Measurements from ENCODE around the gene DYNC1I1.

The DYNC1I1 gene

GRCh38 chr7:96033009-96033598 lies 260.8 kb downstream of the DYNC1I1 start:
- Histone ChIP-seq H3K79me1 (ENCODE audit: low read length) (no peaks in the 10 kb centered on the region), H3K27ac (ENCODE audit: low read depth, low read length) (no peak overlapping the region), H3K14ac (ENCODE audit: low read length) (no peak overlapping the region), H2AK5ac (ENCODE audit: low read length) (no peak overlapping the region), H3K4me1 (ENCODE audit: control insufficient read depth in 1 of 2, insufficient read depth in 2 of 2, low read length in 2 of 2) (no peaks in the 10 kb centered on the region), H3K4me3 (ENCODE audit: low read depth, low read length) (no peak overlapping the region), H3K23ac (ENCODE audit: low read length) (no peak overlapping the region), H2BK12ac (ENCODE audit: low read length) (no peak overlapping the region), H4K12ac (ENCODE audit: low read depth, low read length) (no peak overlapping the region), H2BK120ac (ENCODE audit: insufficient read depth, low read length, poor library complexity) (no peak overlapping the region), H3K9me3 (ENCODE audit: insufficient read depth, low read depth, low read length) (no peaks in the 10 kb centered on the region), H4K91ac (ENCODE audit: low read depth, low read length) (no peak overlapping the region), H3K79me2 (ENCODE audit: control insufficient read depth, insufficient read depth, low read length, poor library complexity) (no peaks in the 10 kb centered on the region), H3K27me3 (ENCODE audit: insufficient read depth, low read length) (no peaks in the 10 kb centered on the region), H3K18ac (ENCODE audit: low read length) (no peak overlapping the region), H4K8ac (ENCODE audit: low read depth, low read length) (no peak overlapping the region), H2AFZ (ENCODE audit: insufficient read depth, low read length, poor library complexity) (no peak overlapping the region), H3K4ac (ENCODE audit: low read depth, low read length) (no peak overlapping the region), H3K9ac (ENCODE audit: low read length) (no peak overlapping the region), H3K4me2 (ENCODE audit: low read length) (no peak overlapping the region), H3K36me3 (ENCODE audit: control insufficient read depth in 1 of 2, insufficient read depth in 2 of 2, low read length in 2 of 2) (no peaks in the 10 kb centered on the region), H2BK5ac (ENCODE audit: low read depth, low read length, poor library complexity) (no peak overlapping the region)
- peak in 1 of 2 donors; percentile 26 for DNase-seq
- no CpG with 5 or more reads among the region's 4 CpGs for WGBS (ENCODE audit: extremely low coverage, insufficient coverage, insufficient read length)

DNA sequence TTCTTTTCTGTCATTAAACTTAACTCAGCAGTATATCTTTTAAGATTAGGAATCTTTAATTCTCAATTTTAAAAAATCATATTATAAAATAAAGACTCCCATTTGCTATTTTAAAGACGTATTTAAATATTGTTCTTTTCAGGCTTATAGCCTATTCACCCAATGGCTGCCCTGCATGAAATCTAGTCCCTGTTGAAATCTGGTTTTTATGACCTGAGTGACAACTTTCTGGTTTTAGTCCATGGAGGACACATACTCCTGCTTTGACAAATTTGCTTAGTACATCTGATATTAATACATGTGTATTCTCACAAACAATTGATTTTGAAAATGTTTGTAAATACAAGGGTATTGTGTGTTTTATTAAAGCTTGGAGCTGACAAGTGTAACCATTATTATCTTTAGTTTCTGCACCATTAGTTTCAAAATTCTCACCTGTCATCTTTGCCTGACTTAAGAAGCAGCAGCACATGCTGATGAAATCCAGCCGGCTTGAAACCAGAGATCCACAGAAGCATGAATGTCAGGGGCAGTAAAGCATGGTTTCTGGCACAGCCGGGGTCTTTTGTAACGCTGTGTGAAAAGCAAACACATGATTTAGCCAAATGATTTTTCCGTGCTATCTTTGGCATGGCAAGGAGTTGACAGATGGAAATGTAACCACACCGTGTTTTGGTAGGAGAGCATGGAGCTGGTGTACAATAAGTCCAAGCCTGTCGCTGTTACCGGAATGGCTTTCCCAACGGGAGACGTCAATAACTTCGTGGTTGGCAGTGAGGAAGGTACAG lies 262.8 kb downstream of the DYNC1I1 start:
- Histone ChIP-seq H2BK120ac (ENCODE audit: insufficient read depth, low read length, poor library complexity) (no peak overlapping the region), H4K91ac (ENCODE audit: low read depth, low read length) (no peak overlapping the region), H3K79me1 (ENCODE audit: low read length) (no peaks in the 10 kb centered on the region), H3K4ac (ENCODE audit: low read depth, low read length) (no peak overlapping the region), H3K9ac (ENCODE audit: low read length) (no peak overlapping the region), H3K14ac (ENCODE audit: low read length) (no peak overlapping the region), H2BK12ac (ENCODE audit: low read length) (no peak overlapping the region), H3K79me2 (ENCODE audit: control insufficient read depth, insufficient read depth, low read length, poor library complexity) (no peaks in the 10 kb centered on the region), H4K12ac (ENCODE audit: low read depth, low read length) (no peak overlapping the region), H3K9me3 (ENCODE audit: insufficient read depth, low read depth, low read length) (no peaks in the 10 kb centered on the region), H2BK5ac (ENCODE audit: low read depth, low read length, poor library complexity) (no peak overlapping the region), H3K27me3 (ENCODE audit: insufficient read depth, low read length) (no peaks in the 10 kb centered on the region), H3K23ac (ENCODE audit: low read length) (no peak overlapping the region), H3K18ac (ENCODE audit: low read length) (no peak overlapping the region), H3K27ac (ENCODE audit: low read depth, low read length) (no peak overlapping the region), H2AFZ (ENCODE audit: insufficient read depth, low read length, poor library complexity) (no peak overlapping the region), H4K8ac (ENCODE audit: low read depth, low read length) (no peak overlapping the region), H3K36me3 (ENCODE audit: control insufficient read depth in 1 of 2, insufficient read depth in 2 of 2, low read length in 2 of 2) (no peaks in the 10 kb centered on the region), H3K4me2 (ENCODE audit: low read length) (no peak overlapping the region), H3K4me1 (ENCODE audit: control insufficient read depth in 1 of 2, insufficient read depth in 2 of 2, low read length in 2 of 2) (no peaks in the 10 kb centered on the region), H3K4me3 (ENCODE audit: low read depth, low read length) (no peak overlapping the region), H2AK5ac (ENCODE audit: low read length) (no peak overlapping the region)
- DNase-seq: no peak
- no CpG with 5 or more reads among the region's 11 CpGs for WGBS (ENCODE audit: extremely low coverage, insufficient coverage, insufficient read length)

DNA sequence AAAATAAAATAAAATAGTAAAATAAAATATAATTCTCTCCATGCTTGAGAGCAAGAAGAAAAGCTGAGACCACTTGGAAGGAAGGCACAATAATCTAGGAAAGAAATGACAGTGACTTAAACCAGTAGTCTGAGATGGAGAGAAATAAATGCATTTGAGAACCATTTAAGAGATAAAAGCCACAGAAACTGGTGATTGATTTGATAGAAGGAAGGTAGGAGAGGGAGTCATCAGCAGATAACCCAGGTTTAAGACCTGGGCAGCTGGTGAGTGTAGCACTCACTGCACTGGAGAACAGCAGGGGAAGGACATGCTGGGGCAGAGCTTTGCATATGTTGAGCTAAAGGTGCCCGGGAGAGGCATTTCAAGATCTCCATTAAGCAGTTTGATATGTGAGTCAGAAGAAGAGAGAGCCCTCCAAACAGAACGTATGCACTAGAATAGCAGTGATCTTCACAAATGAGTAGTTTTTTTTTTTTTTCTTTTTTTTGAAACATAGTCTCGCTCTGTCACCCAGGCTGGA lies 268.0 kb downstream of the DYNC1I1 start:
- no peak for DNase-seq
- Histone ChIP-seq H3K14ac (ENCODE audit: low read length) (no peak overlapping the region), H3K79me1 (ENCODE audit: low read length) (no peaks in the 10 kb centered on the region), H3K27me3 (ENCODE audit: insufficient read depth, low read length) (no peaks in the 10 kb centered on the region), H3K4me3 (ENCODE audit: low read depth, low read length) (no peak overlapping the region), H2AFZ (ENCODE audit: insufficient read depth, low read length, poor library complexity) (no peak overlapping the region), H3K9me3 (ENCODE audit: insufficient read depth, low read depth, low read length) (no peaks in the 10 kb centered on the region), H2BK120ac (ENCODE audit: insufficient read depth, low read length, poor library complexity) (no peak overlapping the region), H4K8ac (ENCODE audit: low read depth, low read length) (no peak overlapping the region), H3K18ac (ENCODE audit: low read length) (no peak overlapping the region), H3K4me1 (ENCODE audit: control insufficient read depth in 1 of 2, insufficient read depth in 2 of 2, low read length in 2 of 2) (no peaks in the 10 kb centered on the region), H3K27ac (ENCODE audit: low read depth, low read length) (no peak overlapping the region), H2BK5ac (ENCODE audit: low read depth, low read length, poor library complexity) (no peak overlapping the region), H3K4me2 (ENCODE audit: low read length) (no peak overlapping the region), H2BK12ac (ENCODE audit: low read length) (no peak overlapping the region), H3K9ac (ENCODE audit: low read length) (no peak overlapping the region), H4K12ac (ENCODE audit: low read depth, low read length) (no peak overlapping the region), H3K36me3 (ENCODE audit: control insufficient read depth in 1 of 2, insufficient read depth in 2 of 2, low read length in 2 of 2) (no peaks in the 10 kb centered on the region), H3K4ac (ENCODE audit: low read depth, low read length) (no peak overlapping the region), H2AK5ac (ENCODE audit: low read length) (no peak overlapping the region), H4K91ac (ENCODE audit: low read depth, low read length) (no peak overlapping the region), H3K79me2 (ENCODE audit: control insufficient read depth, insufficient read depth, low read length, poor library complexity) (no peaks in the 10 kb centered on the region), H3K23ac (ENCODE audit: low read length) (no peak overlapping the region)
- no CpG with 5 or more reads among the region's 3 CpGs for WGBS (ENCODE audit: extremely low coverage, insufficient coverage, insufficient read length)

GRCh38 chr7:96041171-96041570 lies 268.8 kb downstream of the DYNC1I1 start:
- no peak overlapping the region for H4K91ac ChIP-seq (ENCODE audit: low read depth, low read length)
- no peaks in the 10 kb centered on the region for H3K79me1 ChIP-seq (ENCODE audit: low read length)
- H3K79me2 ChIP-seq (ENCODE audit: control insufficient read depth, insufficient read depth, low read length, poor library complexity): no peaks in the 10 kb centered on the region
- H4K12ac ChIP-seq (ENCODE audit: low read depth, low read length): no peak overlapping the region
- no peak overlapping the region for H3K14ac ChIP-seq (ENCODE audit: low read length)
- no peaks in the 10 kb centered on the region for H3K36me3 ChIP-seq (ENCODE audit: control insufficient read depth in 1 of 2, insufficient read depth in 2 of 2, low read length in 2 of 2)
- no peak overlapping the region for H2BK12ac ChIP-seq (ENCODE audit: low read length)
- no peak overlapping the region for H3K4ac ChIP-seq (ENCODE audit: low read depth, low read length)
- no peak overlapping the region for H3K27ac ChIP-seq (ENCODE audit: low read depth, low read length)
- no peak overlapping the region for H2BK120ac ChIP-seq (ENCODE audit: insufficient read depth, low read length, poor library complexity)
- no peak overlapping the region for H2BK5ac ChIP-seq (ENCODE audit: low read depth, low read length, poor library complexity)
- no peaks in the 10 kb centered on the region for H3K4me1 ChIP-seq (ENCODE audit: control insufficient read depth in 1 of 2, insufficient read depth in 2 of 2, low read length in 2 of 2)
- H3K27me3 ChIP-seq (ENCODE audit: insufficient read depth, low read length): no peaks in the 10 kb centered on the region
- no peak overlapping the region for H4K8ac ChIP-seq (ENCODE audit: low read depth, low read length)
- H3K9me3 ChIP-seq (ENCODE audit: insufficient read depth, low read depth, low read length): no peaks in the 10 kb centered on the region
- no peak overlapping the region for H2AFZ ChIP-seq (ENCODE audit: insufficient read depth, low read length, poor library complexity)
- no CpG with 5 or more reads among the region's 1 CpG for WGBS (ENCODE audit: extremely low coverage, insufficient coverage, insufficient read length)
- no peak overlapping the region for H3K9ac ChIP-seq (ENCODE audit: low read length)
- H3K23ac ChIP-seq (ENCODE audit: low read length): no peak overlapping the region
- no peak overlapping the region for H3K4me2 ChIP-seq (ENCODE audit: low read length)
- no peak for DNase-seq
- no peak overlapping the region for H3K18ac ChIP-seq (ENCODE audit: low read length)
- H3K4me3 ChIP-seq (ENCODE audit: low read depth, low read length): no peak overlapping the region
- no peak overlapping the region for H2AK5ac ChIP-seq (ENCODE audit: low read length)

All from trophoblast cell (in vitro differentiated cells and primary cell).